Anterior cingulate cortex (tissue), 58 donors: ENCODE measurements around the gene LANCL2.
"Not testable (repeated sequence)": the region's sequence is repeated elsewhere in the genome, so short reads cannot be mapped to it uniquely, and the experiment has no call there.

Experiments
- DNase-seq, 58 donors: peaks; one replicate each; lab custom pipeline; 2025; lab: John Stamatoyannopoulos, UW

Gene LANCL2

DNA sequence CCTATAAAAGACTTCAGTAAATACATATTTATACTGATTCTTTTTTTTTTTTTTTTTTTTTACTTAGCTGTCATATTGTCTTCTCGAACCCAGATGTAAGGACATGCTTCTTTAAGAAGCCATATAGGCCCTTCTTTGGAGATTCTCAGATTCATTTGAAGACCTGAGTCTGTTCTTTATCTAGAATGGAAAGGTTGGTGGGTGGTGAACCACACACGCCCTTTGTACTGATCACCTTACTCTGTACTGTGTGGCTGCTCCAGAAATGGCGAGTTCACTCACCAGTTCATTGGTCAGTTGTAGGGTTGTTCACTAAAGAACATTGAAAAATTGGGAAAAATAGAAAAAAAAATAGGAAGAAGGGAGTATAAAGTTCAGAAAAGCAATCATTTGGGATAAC, 32.5 kb downstream of the LANCL2 start:
- DNase-seq, result no peak

DNA sequence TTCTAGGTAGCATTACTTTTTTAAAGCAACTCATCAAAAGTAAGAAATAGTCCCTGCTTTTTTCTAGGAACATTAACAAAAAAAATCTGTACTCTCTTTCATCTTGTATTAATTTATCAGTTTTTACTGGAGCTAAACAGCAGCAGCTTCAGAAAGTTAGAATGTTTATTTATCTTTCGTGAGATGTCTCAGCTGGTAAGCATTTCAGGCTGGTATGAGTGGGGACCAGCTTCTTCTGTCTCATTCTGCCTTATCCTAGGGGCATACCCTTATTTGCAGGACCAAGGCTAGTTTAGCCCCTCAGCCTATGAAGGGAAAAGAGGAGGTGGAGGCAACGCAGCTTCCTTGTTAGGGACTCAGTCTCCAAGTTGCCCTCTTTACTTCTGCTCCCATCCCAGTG, 35.1 kb downstream of the LANCL2 start:
- no peak for DNase-seq

DNA sequence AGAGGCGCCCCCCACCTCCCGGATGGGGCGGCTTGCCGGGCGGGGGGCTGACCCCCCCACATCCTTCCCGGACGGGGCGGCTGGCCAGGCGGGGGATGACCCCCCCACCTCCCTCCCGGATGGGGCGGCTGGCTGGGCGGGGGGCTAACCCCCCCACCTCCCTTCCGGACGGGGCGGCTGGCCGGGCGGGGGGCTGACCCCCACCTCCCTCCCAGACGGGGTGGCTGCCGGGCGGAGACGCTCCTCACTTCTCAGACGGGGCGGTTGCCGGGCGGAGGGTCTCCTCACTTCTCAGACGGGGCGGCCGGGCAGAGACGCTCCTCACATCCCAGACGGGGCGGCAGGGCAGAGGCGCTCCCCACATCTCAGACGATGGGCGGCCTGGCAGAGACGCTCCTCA, 37.4 kb downstream of the LANCL2 start:
- DNase-seq, result not testable (repeated sequence)

GRCh38 chr7:55405856-55406541, 40.9 kb downstream of the LANCL2 start:
- DNase-seq, result no peak

DNA sequence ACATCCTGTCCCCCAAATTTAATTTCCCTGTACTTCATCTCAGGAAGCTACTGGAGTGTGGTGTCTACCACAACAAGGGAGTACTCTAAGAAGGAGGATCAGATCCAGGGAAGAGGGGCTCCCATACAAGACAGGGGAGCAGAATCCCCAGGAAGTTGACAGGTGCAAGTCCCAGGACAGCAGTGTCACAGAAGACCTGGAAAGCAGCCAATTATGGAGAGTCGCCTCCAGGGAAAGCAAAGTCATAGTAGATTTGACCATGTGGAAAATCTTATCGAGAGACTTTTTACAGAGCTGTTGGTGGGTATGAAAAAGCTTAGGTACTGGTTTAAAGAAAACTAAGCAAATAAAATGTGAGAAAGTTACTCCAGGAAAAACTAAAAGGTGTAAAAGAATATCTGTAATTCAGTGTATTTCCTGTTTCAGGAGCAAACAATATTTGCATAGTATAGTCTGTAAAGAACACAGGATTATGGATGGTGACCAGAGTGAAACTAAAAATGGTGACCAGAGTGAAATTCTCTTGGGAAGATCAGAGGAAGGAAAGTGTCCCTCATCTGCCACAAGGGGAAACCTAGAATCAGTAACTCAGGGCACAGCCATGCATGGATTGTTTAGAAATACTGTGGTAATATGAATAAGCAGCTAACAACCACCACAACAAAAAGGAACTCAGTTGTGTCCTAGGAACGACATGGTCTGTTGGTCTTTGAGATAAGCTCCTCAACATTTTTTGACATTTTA, 44.5 kb downstream of the LANCL2 start:
- no peak for DNase-seq

GRCh38 chr7:55410667-55411239, 45.6 kb downstream of the LANCL2 start:
- DNase-seq, result no peak

GRCh38 chr7:55411844-55412243, 46.7 kb downstream of the LANCL2 start:
- no peak for DNase-seq

GRCh38 chr7:55413442-55413841, 48.3 kb downstream of the LANCL2 start:
- DNase-seq, result peak in 1 of 58 donors; percentile 9

- peak in 53 of 58 donors; percentile 13 to 91 (median 64) for DNase-seq
Measured at GRCh38 chr7:55415173-55415778, 50.1 kb downstream of the LANCL2 start.

GRCh38 chr7:55417456-55417855, 52.3 kb downstream of the LANCL2 start:
- DNase-seq, result not testable (repeated sequence)

DNA sequence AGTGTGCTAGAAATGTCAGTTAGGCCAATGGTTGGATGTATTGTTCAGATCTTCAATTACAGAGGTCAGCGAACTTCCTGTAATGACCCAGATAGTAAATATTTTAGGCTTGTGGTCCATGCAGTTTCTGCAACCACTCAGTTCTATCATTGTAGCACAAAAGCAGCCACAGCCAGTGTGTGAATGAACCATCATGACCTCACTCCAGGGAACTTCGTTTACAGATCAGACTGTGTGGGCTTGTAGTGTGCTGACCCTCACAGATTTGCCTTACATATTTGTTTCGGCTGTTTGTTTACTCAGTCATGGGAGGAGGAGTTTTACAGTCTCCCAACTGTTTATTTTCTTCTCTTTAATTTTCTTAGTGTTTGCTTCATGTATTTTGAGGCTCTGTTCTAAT, 55.4 kb downstream of the LANCL2 start:
- DNase-seq, result no peak

DNA sequence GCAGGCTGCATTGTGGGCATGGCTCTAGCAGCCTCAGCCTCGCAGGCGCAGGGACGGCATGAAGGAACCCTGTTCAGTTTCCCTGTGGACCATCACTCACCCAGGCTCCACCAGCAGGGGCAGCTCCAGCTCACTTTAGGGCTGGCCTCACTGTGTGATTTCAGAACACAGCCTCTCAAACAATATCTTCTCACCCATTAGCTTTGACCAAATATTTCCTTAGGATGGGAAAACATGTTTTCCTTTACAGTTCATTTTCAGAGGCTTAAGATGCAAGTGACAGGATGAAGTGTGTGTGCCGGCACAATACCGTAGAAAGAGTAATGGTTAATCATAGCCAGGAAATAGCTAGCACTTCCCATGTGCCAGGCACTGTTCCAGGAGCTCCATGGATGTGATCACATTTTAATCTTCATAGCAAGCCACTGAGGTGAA, 58.2 kb downstream of the LANCL2 start:
- peak in 1 of 58 donors; percentile 10 for DNase-seq

- no peak for DNase-seq
Measured at GRCh38 chr7:55423891-55424290, 58.8 kb downstream of the LANCL2 start.

DNA sequence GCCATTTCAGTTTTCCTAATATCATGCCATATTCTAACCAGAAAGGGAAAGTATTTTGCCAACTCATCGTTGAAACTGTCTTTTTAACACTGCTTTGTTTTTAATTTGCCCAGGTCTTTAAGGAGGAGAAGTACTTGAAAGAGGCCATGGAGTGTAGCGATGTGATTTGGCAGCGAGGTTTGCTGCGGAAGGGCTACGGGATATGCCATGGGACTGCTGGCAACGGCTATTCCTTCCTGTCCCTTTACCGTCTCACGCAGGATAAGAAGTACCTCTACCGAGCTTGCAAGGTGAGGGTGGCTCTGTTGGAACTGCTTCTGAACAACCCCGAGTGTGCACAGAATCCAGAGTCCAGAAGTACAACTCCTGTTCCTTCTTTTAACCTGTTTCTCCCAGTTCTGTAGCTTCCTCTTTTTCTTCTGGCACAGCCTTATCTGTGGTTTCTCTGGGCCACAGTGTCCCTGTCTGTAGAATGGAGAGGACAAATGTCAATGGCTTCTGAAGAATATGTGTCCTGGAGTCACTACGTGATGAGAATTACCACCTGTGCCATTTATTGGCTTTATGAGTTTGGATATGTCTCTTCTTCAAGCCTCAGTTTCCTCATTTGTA, 60.1 kb downstream of the LANCL2 start:
- no peak for DNase-seq

DNA sequence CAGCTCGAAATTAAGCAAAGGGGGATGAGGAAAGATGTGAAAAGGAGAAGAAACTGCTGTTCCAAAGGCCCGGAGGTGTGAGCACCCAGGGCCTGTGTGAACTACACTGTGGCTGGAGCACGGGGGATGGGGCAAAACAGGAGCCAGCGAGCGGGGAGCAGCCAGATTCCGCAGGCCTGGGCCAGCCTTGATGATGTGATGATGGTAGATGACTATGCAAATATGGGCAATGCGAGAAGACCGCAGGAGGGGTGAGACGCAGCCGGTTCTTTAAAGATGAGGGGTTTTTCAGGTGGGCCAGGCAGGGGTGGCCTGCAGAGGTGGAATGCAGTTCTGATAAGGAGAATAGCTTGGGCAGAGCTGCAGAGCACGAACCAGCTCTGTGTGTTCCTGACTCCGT, 61.5 kb downstream of the LANCL2 start:
- no peak for DNase-seq

GRCh38 chr7:55427342-55427741, 62.2 kb downstream of the LANCL2 start:
- no peak for DNase-seq

DNA sequence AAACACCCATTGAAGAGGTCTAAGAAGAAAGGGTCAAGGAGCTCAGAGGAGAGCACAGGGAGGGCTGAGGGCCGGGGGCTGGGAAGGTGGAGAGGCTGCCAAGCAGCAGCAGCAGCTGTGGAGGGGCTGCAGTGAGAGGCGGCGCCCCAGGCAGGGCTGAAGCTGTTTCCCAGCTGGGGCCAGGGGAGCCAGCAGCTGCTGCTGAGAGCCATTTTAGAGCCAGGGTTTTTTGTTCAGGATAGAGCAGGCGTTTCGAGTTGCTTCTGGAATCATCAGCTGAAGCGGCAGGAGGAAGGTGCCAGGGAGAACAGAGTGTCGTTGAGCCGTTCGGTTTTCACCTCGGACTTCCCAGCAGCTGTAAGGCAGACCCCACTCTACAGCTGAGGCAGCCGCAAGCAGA, 62.7 kb downstream of the LANCL2 start:
- peak in 1 of 58 donors; percentile 12 for DNase-seq

GRCh38 chr7:55429835-55430499, 64.8 kb downstream of the LANCL2 start:
- DNase-seq, result no peak

DNA sequence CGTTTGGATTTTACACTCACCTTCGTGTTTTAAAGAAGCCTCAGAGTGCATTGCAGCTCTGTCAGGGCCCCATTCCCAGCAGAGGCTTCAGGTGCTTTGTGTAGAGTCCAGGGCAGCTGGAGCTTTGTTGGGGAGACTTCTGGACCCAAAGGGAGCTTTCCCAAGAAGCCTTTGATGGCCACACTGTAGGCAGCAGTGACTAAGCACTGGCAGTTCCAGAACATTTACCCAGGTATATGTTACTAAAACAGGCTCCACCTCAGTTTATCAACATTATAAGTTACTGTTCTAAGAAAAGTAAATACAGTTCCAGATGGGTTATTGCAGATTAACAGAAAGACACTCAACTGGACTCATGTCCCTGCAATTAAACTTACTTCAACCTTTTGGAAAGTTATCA, 66.8 kb downstream of the LANCL2 start:
- DNase-seq, result no peak

- peak in 4 of 58 donors; percentile 19 to 35 (median 23) for DNase-seq
Measured at GRCh38 chr7:55432506-55432905, 67.4 kb downstream of the LANCL2 start.
